Keratinocyte (primary cell): ENCODE results near the gene SENP5. TPM values are rescaled to one million over a fixed set of nuclear protein-coding genes. Genes with fewer than 3 reads are reported as not detected.

Experiments
- DNase-seq: peaks from one replicate; pipeline ENCODE4 v3.0.0-alpha.2; 2011; ENCODE audit warnings: low read depth, missing footprints, low spot score
- FAIRE-seq: peaks from 2 replicates; lab custom pipeline; 2011; peaks lifted over from hg19 to GRCh38; lab: Jason Lieb, UNC
- H2AFZ ChIP-seq: 2 replicates; pipeline ENCODE4 v1.6.0; 2012; ENCODE audit warnings: low read length, control low read depth, inconsistent platforms; ENCODE audit not compliant: control insufficient read depth
- H3K27ac ChIP-seq: 2 replicates; pipeline ENCODE4 v1.5.1; 2011; ENCODE audit warnings: low read length; ENCODE audit not compliant: control insufficient read depth, insufficient read depth
- H3K27me3 ChIP-seq: 3 replicates; pipeline ENCODE4 v1.6.0; 2011; ENCODE audit warnings: low read length; ENCODE audit not compliant: control insufficient read depth, insufficient read depth; ENCODE audit errors: extremely low read depth
- H3K36me3 ChIP-seq, 2 experiments: 2 replicates in 1 of 2; 3 replicates in 1 of 2; pipeline ENCODE4 v1.5.1; 2011; ENCODE audit warnings: low read length in 2 of 2, mild to moderate bottlenecking in 1 of 2; ENCODE audit not compliant: control insufficient read depth in 2 of 2, insufficient read depth in 2 of 2; ENCODE audit errors: extremely low read depth in 1 of 2
- H3K4me1 ChIP-seq: 3 replicates; pipeline ENCODE4 v1.5.1; 2011; ENCODE audit warnings: low read length; ENCODE audit not compliant: control insufficient read depth, insufficient read depth; ENCODE audit errors: extremely low read depth
- H3K4me2 ChIP-seq: 3 replicates; pipeline ENCODE4 v1.6.0; 2011; ENCODE audit warnings: low read depth, low read length; ENCODE audit not compliant: control insufficient read depth, insufficient read depth; ENCODE audit errors: extremely low read depth
- H3K4me3 ChIP-seq, 3 experiments: fragments of 200-600 bp in 1 of 3; sonication (generic) in 1 of 3; 2 replicates in 2 of 3; 3 replicates in 1 of 3; pipeline ENCODE4 v1.5.1; 2011 to 2016; ENCODE audit warnings: low read length in 3 of 3, mild to moderate bottlenecking in 3 of 3, control low read depth in 2 of 3, inconsistent platforms in 1 of 3, low read depth in 1 of 3, mixed read lengths in 1 of 3, mixed run types in 1 of 3, moderate library complexity in 1 of 3; ENCODE audit not compliant: control insufficient read depth in 2 of 3, insufficient read depth in 2 of 3; ENCODE audit errors: extremely low read depth in 1 of 3
- H3K79me2 ChIP-seq: 2 replicates; pipeline ENCODE4 v1.6.0; 2012; ENCODE audit warnings: low read length; ENCODE audit not compliant: control insufficient read depth, insufficient read depth
- H3K9ac ChIP-seq: 3 replicates; pipeline ENCODE4 v1.6.0; 2011; ENCODE audit warnings: low read length; ENCODE audit not compliant: control insufficient read depth, insufficient read depth; ENCODE audit errors: extremely low read depth
- H3K9me1 ChIP-seq: 3 replicates; pipeline ENCODE4 v1.6.0; 2011; ENCODE audit warnings: low read length; ENCODE audit not compliant: control insufficient read depth, insufficient read depth; ENCODE audit errors: extremely low read depth
- H3K9me3 ChIP-seq: 2 replicates; pipeline ENCODE4 v1.5.1; 2012; ENCODE audit warnings: low read depth, low read length; ENCODE audit not compliant: control insufficient read depth
- H4K20me1 ChIP-seq: 3 replicates; pipeline ENCODE4 v1.6.0; 2011; ENCODE audit warnings: low read length; ENCODE audit not compliant: control insufficient read depth, insufficient read depth; ENCODE audit errors: extremely low read depth
- EZH2 ChIP-seq: IDR thresholded peaks from one replicate; pipeline ENCODE4 v1.6.1; 2012; ENCODE audit warnings: inconsistent platforms, mild to moderate bottlenecking, low read length, moderate library complexity
- dilution Hi-C: fragments of 300-500 bp; cut with MboI; formaldehyde crosslinking; loops from one replicate; pipeline ENCODE4 v1.7.0; 2020; ENCODE audit warnings: low sequenced_read_pairs; ENCODE audit not compliant: extremely low pct_ligation_motif_present
- polyA plus RNA-seq, 5 experiments: library from polyadenylated mRNA; depleted of rRNA in 3 of 5; stranded (reverse) in 3 of 5; stranded (forward) in 1 of 5; unstranded in 1 of 5; fragments of >200 nt; gene quantifications; 1 replicate in 1 of 5; 2 replicates in 3 of 5; 3 replicates in 1 of 5; pipeline versions ENCODE4 v1.2.1 to v1.2.3, GENCODE V29; 2011 to 2012; ENCODE audit warnings: missing spikeins in 2 of 5, low read depth in 1 of 5, low replicate concordance in 1 of 5
- TF ChIP-seq, protein P1 (sequence below), 3 experiments: IDR thresholded peaks in 1 of 3; conservative IDR thresholded peaks in 1 of 3; optimal IDR thresholded peaks in 1 of 3; 2 replicates in 2 of 3; 3 replicates in 1 of 3; pipeline versions ENCODE3 to v1.5.1; 2011; ENCODE audit warnings: low read length in 3 of 3, mild to moderate bottlenecking in 3 of 3, moderate library complexity in 2 of 3, control low read depth in 1 of 3, inconsistent platforms in 1 of 3; ENCODE audit not compliant: insufficient read depth in 2 of 3; ENCODE audit errors: extremely low read depth in 1 of 3

SENP5 gene
- polyA plus RNA-seq, 1 donor (not counting 4 experiments of a cell fraction or from before 2014, with no cell fraction given), result 16.5 TPM

DNA sequence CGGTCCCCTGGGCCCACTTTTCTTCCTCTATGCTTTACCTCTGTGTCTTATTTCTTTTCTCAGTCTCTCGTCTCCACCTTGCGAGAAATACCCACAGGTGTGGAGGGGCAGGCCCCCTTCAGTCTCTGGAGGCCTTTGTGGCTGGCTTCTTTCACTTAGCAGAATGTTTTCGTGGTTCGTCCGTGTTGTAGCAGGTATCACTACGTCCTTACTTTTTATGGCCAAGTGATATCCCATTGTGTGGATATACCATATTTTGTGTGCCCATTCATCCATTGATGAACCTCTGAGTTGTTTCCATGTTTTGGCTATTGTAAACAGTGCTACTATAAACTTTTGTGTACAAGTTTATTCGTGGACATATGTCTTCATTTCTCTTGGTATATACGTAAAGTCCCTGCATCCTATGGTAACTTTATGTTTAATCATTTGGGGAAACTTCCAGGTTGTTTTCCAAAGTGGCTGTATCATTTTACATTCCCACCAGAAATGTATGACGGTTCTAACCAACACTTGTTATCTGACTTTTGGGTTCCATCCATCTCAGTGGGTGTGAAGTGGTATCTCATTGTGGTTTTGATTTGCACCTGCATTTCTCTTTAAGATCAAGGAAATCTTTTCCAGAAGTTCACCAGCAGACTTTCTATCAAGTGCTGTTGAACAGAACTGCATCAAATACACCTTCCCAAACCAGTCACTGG is 95.4 kb downstream of the SENP5 start:
- H3K4me2 ChIP-seq, result no peak overlapping the region
- FAIRE-seq (no peak), DNase-seq (no peak)
- H2AFZ ChIP-seq, result no peak overlapping the region
- no peaks in the 10 kb centered on the region for H3K9me1 ChIP-seq
- peaks cover 0 to 1% of the 10 kb centered on the region in 2 experiments for H3K36me3 ChIP-seq
- no peak overlapping the region for H3K4me3 ChIP-seq
- no peaks in the 10 kb centered on the region for H3K79me2 ChIP-seq
- no peak overlapping the region for H3K9ac ChIP-seq
- no peaks in the 10 kb centered on the region for H3K27me3 ChIP-seq
- H3K4me1 ChIP-seq, result no peaks in the 10 kb centered on the region
- H3K27ac ChIP-seq, result no peak overlapping the region
- dilution Hi-C loops, result no loop called here
- no peaks in the 10 kb centered on the region for H3K9me3 ChIP-seq
- TF ChIP-seq, protein P1, sequence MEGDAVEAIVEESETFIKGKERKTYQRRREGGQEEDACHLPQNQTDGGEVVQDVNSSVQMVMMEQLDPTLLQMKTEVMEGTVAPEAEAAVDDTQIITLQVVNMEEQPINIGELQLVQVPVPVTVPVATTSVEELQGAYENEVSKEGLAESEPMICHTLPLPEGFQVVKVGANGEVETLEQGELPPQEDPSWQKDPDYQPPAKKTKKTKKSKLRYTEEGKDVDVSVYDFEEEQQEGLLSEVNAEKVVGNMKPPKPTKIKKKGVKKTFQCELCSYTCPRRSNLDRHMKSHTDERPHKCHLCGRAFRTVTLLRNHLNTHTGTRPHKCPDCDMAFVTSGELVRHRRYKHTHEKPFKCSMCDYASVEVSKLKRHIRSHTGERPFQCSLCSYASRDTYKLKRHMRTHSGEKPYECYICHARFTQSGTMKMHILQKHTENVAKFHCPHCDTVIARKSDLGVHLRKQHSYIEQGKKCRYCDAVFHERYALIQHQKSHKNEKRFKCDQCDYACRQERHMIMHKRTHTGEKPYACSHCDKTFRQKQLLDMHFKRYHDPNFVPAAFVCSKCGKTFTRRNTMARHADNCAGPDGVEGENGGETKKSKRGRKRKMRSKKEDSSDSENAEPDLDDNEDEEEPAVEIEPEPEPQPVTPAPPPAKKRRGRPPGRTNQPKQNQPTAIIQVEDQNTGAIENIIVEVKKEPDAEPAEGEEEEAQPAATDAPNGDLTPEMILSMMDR (optimal IDR thresholded peaks at IDR 0.05 in 1 of 3, IDR thresholded peaks at IDR 0.05 in 1 of 3, conservative IDR thresholded peaks at IDR 0.05 in 1 of 3; ENCODE audit: extremely low read depth in 1 of 3, insufficient read depth in 2 of 3, low read length in 3 of 3), result no peak
- TF ChIP-seq EZH2, result no peak
- no peaks in the 10 kb centered on the region for H4K20me1 ChIP-seq

DNA sequence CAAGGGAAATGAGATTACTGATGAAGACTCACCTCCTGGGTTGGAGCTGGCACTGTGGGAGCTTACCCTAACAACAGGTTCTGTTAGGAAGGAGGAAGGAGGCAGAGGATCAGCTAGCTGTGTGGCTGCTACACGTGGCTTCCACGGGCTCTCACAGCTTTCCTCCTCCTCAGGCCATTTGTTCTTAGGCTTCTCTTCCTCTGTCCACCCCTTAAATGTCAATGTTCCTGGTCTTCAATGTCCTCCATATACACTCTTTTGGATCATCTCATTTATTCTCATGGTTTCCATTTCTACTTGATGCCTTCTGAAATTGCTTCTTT is 95.9 kb downstream of the SENP5 start:
- H4K20me1 ChIP-seq, result no peaks in the 10 kb centered on the region
- dilution Hi-C loops, result no loop called here
- H3K9me3 ChIP-seq, result no peaks in the 10 kb centered on the region
- no peaks in the 10 kb centered on the region for H3K27me3 ChIP-seq
- H2AFZ ChIP-seq, result no peak overlapping the region
- no peak overlapping the region for H3K4me3 ChIP-seq
- FAIRE-seq (no peak), DNase-seq (no peak)
- H3K9me1 ChIP-seq, result no peaks in the 10 kb centered on the region
- no peak overlapping the region for H3K9ac ChIP-seq
- no peak overlapping the region for H3K4me2 ChIP-seq
- H3K27ac ChIP-seq, result no peak overlapping the region
- no peak for TF ChIP-seq EZH2
- TF ChIP-seq, protein P1 (optimal IDR thresholded peaks at IDR 0.05 in 1 of 3, IDR thresholded peaks at IDR 0.05 in 1 of 3, conservative IDR thresholded peaks at IDR 0.05 in 1 of 3; ENCODE audit: extremely low read depth in 1 of 3, insufficient read depth in 2 of 3, low read length in 3 of 3), result no peak
- H3K79me2 ChIP-seq, result no peaks in the 10 kb centered on the region
- peaks cover 0 to 1% of the 10 kb centered on the region in 2 experiments for H3K36me3 ChIP-seq
- no peaks in the 10 kb centered on the region for H3K4me1 ChIP-seq
